Neural cell (in vitro differentiated cells): ENCODE results near the gene GPATCH4.

Experiments
- REST ChIP-seq: IDR thresholded peaks from 2 replicates; pipeline ENCODE4 v1.6.1; 2012; ENCODE audit warnings: borderline replicate concordance
- TAF1 ChIP-seq: IDR thresholded peaks from 2 replicates; pipeline ENCODE4 v1.6.1; 2012; ENCODE audit warnings: low read depth

GRCh38 chr1:156598125-156598524, 3.2 kb downstream of the GPATCH4 start:
- TF ChIP-seq REST (no peak), TAF1 (no peak)
